Measurements from ENCODE around the gene PLD5. TPM values are rescaled to one million over a fixed set of nuclear protein-coding genes. Genes with fewer than 3 reads are reported as not detected.
"Not testable (repeated sequence)": the region's sequence is repeated elsewhere in the genome, so short reads cannot be mapped to it uniquely, and the experiment has no call there.

Gene PLD5
- total and polyA plus RNA-seq, 8 donors: 0.24 to 11.0 (median 0.54) TPM

DNA sequence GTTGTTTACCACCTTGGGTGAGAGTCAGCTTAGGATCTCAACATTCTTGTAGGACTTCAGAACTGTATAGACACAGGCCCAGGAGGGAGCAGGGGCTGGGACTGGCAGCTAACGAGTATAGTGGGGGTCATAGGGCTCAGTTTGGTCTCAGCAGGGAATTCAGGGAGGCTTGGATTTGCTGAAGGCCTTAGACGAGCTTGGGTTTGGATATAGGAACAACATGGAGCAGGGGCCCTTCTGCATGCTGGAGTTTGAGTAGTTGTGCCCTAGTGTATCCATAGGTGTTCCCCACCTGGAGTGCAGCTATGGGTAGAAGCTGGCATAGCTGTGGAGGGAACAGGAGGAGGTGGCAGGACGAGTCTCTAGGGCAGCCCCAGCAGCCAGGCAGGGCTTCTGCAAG, 462.2 kb downstream of the PLD5 start:
- no peak for ATAC-seq
- Histone ChIP-seq H3K9me3 (peaks cover 0 to 2% of the 10 kb centered on the region in 2 donors), H3K27me3 (no peaks in the 10 kb centered on the region), H3K4me1 (no peaks in the 10 kb centered on the region), H3K36me3 (no peaks in the 10 kb centered on the region), H3K27ac (no peak overlapping the region), H3K4me3 (no peak overlapping the region)
- TF ChIP-seq, protein P1, sequence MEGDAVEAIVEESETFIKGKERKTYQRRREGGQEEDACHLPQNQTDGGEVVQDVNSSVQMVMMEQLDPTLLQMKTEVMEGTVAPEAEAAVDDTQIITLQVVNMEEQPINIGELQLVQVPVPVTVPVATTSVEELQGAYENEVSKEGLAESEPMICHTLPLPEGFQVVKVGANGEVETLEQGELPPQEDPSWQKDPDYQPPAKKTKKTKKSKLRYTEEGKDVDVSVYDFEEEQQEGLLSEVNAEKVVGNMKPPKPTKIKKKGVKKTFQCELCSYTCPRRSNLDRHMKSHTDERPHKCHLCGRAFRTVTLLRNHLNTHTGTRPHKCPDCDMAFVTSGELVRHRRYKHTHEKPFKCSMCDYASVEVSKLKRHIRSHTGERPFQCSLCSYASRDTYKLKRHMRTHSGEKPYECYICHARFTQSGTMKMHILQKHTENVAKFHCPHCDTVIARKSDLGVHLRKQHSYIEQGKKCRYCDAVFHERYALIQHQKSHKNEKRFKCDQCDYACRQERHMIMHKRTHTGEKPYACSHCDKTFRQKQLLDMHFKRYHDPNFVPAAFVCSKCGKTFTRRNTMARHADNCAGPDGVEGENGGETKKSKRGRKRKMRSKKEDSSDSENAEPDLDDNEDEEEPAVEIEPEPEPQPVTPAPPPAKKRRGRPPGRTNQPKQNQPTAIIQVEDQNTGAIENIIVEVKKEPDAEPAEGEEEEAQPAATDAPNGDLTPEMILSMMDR (IDR thresholded peaks at IDR 0.05): no peak
- no peak for DNase-seq
- intact Hi-C loops (cut with DNase I): no loop called here

DNA sequence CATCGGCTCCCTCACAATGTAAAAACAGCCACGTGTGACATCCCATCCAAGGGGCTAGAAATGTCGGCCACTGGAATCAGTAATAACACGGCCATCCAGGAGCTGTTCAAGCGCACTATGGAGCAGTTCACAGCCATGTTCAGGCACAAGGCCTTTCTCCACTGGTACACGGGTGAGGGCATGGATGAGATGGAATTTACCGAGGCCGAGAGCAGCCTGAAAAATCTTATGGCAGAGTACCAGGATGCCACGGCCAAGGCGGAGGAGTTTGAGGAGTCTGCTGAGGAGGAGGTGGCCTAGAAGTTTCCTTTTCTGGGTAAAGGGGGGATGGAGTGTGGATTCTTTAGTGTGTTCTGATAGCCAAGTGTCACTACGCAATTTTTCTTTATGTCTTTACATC, 464.5 kb downstream of the PLD5 start:
- H3K4me1 ChIP-seq: no peaks in the 10 kb centered on the region
- intact Hi-C loops (cut with DNase I): no loop called here
- H3K27ac ChIP-seq: no peak overlapping the region
- peaks cover 0 to 2% of the 10 kb centered on the region in 2 donors for H3K9me3 ChIP-seq
- no peak overlapping the region for H3K4me3 ChIP-seq
- TF ChIP-seq, protein P1 (IDR thresholded peaks at IDR 0.05): no peak
- no peaks in the 10 kb centered on the region for H3K27me3 ChIP-seq
- no peak for ATAC-seq
- no peaks in the 10 kb centered on the region for H3K36me3 ChIP-seq
- no peak for DNase-seq

DNA sequence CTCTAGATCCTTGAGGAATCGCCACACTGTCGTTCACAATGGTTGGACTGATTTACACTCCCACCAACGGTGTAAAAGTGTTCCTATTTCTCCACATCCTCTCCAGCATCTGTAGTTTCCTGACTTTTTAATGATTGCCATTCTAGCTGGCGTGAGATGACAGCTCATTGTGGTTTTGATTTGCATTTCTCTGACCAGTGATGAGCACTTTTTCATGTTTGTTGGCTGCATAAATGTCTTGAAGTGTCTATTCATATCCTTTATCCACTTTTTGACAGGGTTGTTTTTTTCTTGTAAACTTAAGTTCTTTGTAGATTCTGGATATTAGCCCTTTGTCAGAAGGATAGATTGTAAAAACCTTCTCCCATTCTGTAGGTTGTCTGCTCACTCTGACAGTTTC, 465.9 kb downstream of the PLD5 start:
- DNase-seq; ATAC-seq; H3K36me3 ChIP-seq; H3K4me1 ChIP-seq; H3K27ac ChIP-seq; H3K4me3 ChIP-seq; intact Hi-C loops (cut with DNase I); H3K9me3 ChIP-seq; H3K27me3 ChIP-seq: not testable (repeated sequence)

DNA sequence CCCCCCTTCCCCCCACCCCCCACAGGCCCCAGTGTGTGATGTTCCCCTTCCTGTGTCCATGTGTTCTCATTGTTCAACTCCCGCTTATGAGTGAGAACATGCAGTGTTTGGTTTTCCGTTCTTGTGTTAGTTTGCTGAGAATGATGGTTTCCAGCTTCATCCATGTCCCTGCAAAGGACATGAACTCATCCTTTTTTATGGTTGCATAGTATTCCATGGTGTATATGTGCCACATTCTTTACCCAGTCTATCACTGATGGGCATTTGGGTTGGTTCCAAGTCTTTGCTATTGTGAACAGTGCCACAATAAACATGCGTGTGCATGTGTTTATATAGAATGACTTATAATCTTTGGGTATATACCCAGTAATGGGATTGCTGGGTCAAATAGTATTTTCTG, 466.3 kb downstream of the PLD5 start:
- DNase-seq; ATAC-seq; H3K4me3 ChIP-seq; H3K27me3 ChIP-seq; H3K9me3 ChIP-seq; H3K4me1 ChIP-seq; intact Hi-C loops (cut with DNase I); H3K36me3 ChIP-seq; H3K27ac ChIP-seq: not testable (repeated sequence)

DNA sequence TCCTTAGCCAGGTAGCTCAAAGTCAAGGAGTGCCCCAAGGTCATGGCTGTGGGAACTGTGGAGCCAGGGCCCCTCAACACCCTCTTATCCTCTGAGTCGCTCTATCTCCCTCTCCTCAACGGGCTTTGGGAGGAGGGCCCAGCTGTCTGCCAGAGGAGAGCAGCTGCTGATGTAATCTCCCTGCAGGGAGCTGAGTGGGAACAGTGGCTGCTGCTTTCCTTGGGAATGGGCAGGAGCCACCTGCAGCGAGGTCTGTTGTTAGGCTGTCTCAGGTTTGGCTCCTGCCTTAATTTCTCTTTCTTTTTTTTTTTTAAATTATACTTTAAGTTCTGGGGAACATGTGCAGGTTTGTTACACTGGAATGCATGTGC, 466.8 kb downstream of the PLD5 start:
- peaks cover 0 to 2% of the 10 kb centered on the region in 2 donors for H3K9me3 ChIP-seq
- no peaks in the 10 kb centered on the region for H3K27me3 ChIP-seq
- no peak for ATAC-seq
- H3K4me1 ChIP-seq: no peaks in the 10 kb centered on the region
- no peak overlapping the region for H3K4me3 ChIP-seq
- no peak overlapping the region for H3K27ac ChIP-seq
- no peaks in the 10 kb centered on the region for H3K36me3 ChIP-seq
- intact Hi-C loops (cut with DNase I): no loop called here
- TF ChIP-seq, protein P1 (IDR thresholded peaks at IDR 0.05): no peak
- no peak for DNase-seq

DNA sequence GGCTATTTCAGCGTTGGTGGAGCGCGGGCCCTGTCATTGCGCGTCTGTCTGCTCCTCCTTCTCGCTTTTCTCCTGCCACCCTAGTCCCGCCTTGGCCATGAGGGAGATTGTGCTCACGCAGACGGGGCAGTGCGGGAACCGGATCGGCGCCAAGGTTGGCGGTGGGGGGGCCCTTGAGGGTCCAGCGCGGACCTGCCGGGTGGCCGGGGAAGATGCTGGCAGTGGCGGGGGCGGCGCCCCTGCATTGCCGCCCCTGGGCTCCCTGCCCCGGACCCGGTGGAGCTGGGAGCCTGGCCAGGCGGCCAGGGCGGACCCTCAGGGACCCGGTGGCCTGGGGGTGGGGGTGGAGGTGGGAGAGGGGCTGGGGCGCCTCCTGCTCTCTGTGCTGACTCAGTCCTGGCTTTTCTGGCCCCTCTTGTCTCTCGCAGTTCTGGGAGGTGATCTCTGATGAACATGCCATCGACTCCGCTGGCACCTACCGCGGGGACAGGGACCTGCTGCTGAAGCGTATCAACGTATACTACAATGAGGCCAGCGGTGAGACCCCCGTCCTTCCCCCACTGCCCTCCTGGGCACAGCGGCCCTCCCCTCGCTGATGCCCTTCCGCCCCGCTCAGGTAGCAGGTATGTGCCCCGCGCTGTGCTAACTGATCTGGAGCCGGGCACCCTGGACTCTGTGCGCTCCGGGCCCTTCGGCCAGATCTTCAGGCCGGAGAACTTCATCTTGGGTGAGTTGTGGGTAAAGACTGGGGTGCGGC, 467.3 kb downstream of the PLD5 start:
- Histone ChIP-seq H3K27ac (no peak overlapping the region), H3K4me3 (no peak overlapping the region), H3K36me3 (no peaks in the 10 kb centered on the region), H3K4me1 (no peaks in the 10 kb centered on the region), H3K9me3 (peaks cover 0 to 3% of the 10 kb centered on the region in 2 donors), H3K27me3 (no peaks in the 10 kb centered on the region)
- TF ChIP-seq, protein P1 (IDR thresholded peaks at IDR 0.05): no peak
- DNase-seq (peak in 1 of 4 donors; percentile 76), ATAC-seq (no peak)
- intact Hi-C loops (cut with DNase I): no loop called here

All from left lung (tissue), 10 donors.